K562 (cell line): ENCODE data around the gene MBNL2. TPM values are rescaled to one million over a fixed set of nuclear protein-coding genes. Genes with fewer than 3 reads are reported as not detected.

Experiments
- ATAC-seq: fragments of 200-7000 bp; cut with Tn5 transposase; 3 replicates; pipeline ENCODE4 v1.9.1; 2020; ENCODE audit warnings: moderate library complexity
- BruUV-seq: library from RNA; stranded (reverse); fragments of 400-500 nt; replicated peaks from 2 replicates; lab custom pipeline; 2021; lab: Mats Ljungman, UMichigan
- CTCF ChIA-PET: fragments of 300-600 bp; formaldehyde crosslinking; extraction: SDS; loops from one replicate; lab custom pipeline; 2021; ENCODE audit warnings: low intra/inter-chr PET ratio; lab: Yijun Ruan, JAX
- POLR2A ChIA-PET: fragments of 300-600, 350-650 bp; sonication (Branson Sonifier 250); formaldehyde crosslinking; extraction: SDS; loops from one replicate; lab custom pipeline; 2021; ENCODE audit warnings: antibody characterized with exemption, inconsistent platforms; lab: Yijun Ruan, JAX
- DNase-seq, 4 experiments: peaks; one replicate each; pipeline versions ENCODE4 v3.0.0 to v3.0.0-alpha.2; 2011 to 2018; ENCODE audit warnings: low spot score in 3 of 4, mixed read lengths in 3 of 4; ENCODE audit errors: extremely low read depth in 1 of 4
- FAIRE-seq: peaks from 2 replicates; lab custom pipeline; 2011; peaks lifted over from hg19 to GRCh38; lab: Jason Lieb, UNC
- H2AFZ ChIP-seq: 2 replicates; pipeline ENCODE4 v1.6.0; 2011; ENCODE audit warnings: low read depth, low read length, control low read depth, inconsistent platforms
- H3K27ac ChIP-seq: fragments of 200-600 bp; 3 replicates; pipeline ENCODE4 v1.8.0; 2011; ENCODE audit warnings: low read depth, mild to moderate bottlenecking, control low read depth, inconsistent platforms, low read length, moderate library complexity, mixed read lengths; ENCODE audit errors: extremely low read depth
- H3K27me3 ChIP-seq, 2 experiments: fragments of 300-600 bp in 1 of 2; 2 replicates in 1 of 2; 3 replicates in 1 of 2; pipeline versions ENCODE4 v1.6.0 to v1.8.0; 2011; ENCODE audit warnings: inconsistent platforms in 2 of 2, low read length in 2 of 2, mild to moderate bottlenecking in 1 of 2, mixed read lengths in 1 of 2, moderate library complexity in 1 of 2; ENCODE audit not compliant: control insufficient read depth in 2 of 2, insufficient read depth in 2 of 2
- H3K36me3 ChIP-seq: fragments of 300-600 bp; 3 replicates; pipeline ENCODE4 v1.8.0; 2011; ENCODE audit warnings: mild to moderate bottlenecking, low read length, inconsistent platforms; ENCODE audit not compliant: control insufficient read depth, insufficient read depth
- H3K4me1 ChIP-seq, 2 experiments: fragments of 200-600 bp in 1 of 2; replicated peaks in 1 of 2; 2 replicates in 1 of 2; 3 replicates in 1 of 2; pipeline versions ENCODE4 v1.5.1 to v1.8.0; 2011; ENCODE audit warnings: inconsistent platforms in 2 of 2, low read length in 2 of 2, mild to moderate bottlenecking in 1 of 2, mixed read lengths in 1 of 2, moderate library complexity in 1 of 2; ENCODE audit not compliant: control insufficient read depth in 2 of 2, insufficient read depth in 2 of 2
- H3K4me2 ChIP-seq: 2 replicates; pipeline ENCODE4 v1.6.1; 2011; ENCODE audit warnings: low read length, control low read depth, inconsistent platforms, mixed read lengths; ENCODE audit not compliant: insufficient read depth
- H3K4me3 ChIP-seq: fragments of 200-600 bp; sonication (generic), shearing (Covaris generic); 2 replicates; pipeline ENCODE4 v1.5.1; 2016; ENCODE audit warnings: control low read depth, inconsistent platforms
- H3K79me2 ChIP-seq: fragments of 200-600 bp; 3 replicates; pipeline ENCODE4 v1.8.0; 2011; ENCODE audit warnings: low read length, inconsistent platforms; ENCODE audit not compliant: control insufficient read depth, insufficient read depth
- H3K9ac ChIP-seq, 2 experiments: 2 replicates each; pipeline versions ENCODE4 v1.6.0 to v1.6.1; 2011; ENCODE audit warnings: low read depth in 2 of 2, low read length in 2 of 2, control low read depth in 1 of 2, inconsistent platforms in 1 of 2, mild to moderate bottlenecking in 1 of 2, mixed read lengths in 1 of 2; ENCODE audit not compliant: insufficient read depth in 1 of 2
- H3K9me1 ChIP-seq: one replicate; pipeline ENCODE4 v1.6.0; 2011; ENCODE audit warnings: inconsistent platforms, mild to moderate bottlenecking, low read length, moderate library complexity; ENCODE audit not compliant: control insufficient read depth, insufficient read depth
- H3K9me3 ChIP-seq: replicated peaks from 2 replicates; pipeline ENCODE4 v1.5.1; 2011; ENCODE audit warnings: low read depth, low read length, inconsistent platforms; ENCODE audit not compliant: control insufficient read depth, insufficient read depth
- H4K20me1 ChIP-seq: replicated peaks from 2 replicates; pipeline ENCODE4 v1.6.1; 2011; ENCODE audit warnings: low read length, inconsistent platforms, mixed read lengths; ENCODE audit not compliant: control insufficient read depth, insufficient read depth
- ARID4B ChIP-seq: sonication (generic); formaldehyde crosslinking; IDR thresholded peaks from 2 replicates; pipeline ENCODE4 v1.8.0; 2022; ENCODE audit warnings: mild to moderate bottlenecking, missing genetic modification reagents
- BACH1 ChIP-seq: fragments of 200-800 bp; sonication (Bioruptor generic); IDR thresholded peaks from 2 replicates; pipeline ENCODE4 v1.6.1; 2016; ENCODE audit warnings: missing genetic modification characterization, missing compliant biosample characterization
- DMBX1 ChIP-seq: fragments of 250-450 bp; sonication (Bioruptor Pico); IDR thresholded peaks from 2 replicates; pipeline ENCODE4 v1.8.0; 2022; ENCODE audit warnings: inconsistent platforms, mild to moderate bottlenecking, moderate library complexity, borderline replicate concordance
- EGR1 ChIP-seq: fragments of 450-650 bp; conservative IDR thresholded peaks from 2 replicates; pipeline ENCODE4 v1.6.1; 2017; ENCODE audit warnings: mild to moderate bottlenecking
- ELF2 ChIP-seq: fragments of 250-450 bp; sonication (Bioruptor Pico); IDR thresholded peaks from 2 replicates; pipeline ENCODE4 v1.5.0; 2021; ENCODE audit warnings: mild to moderate bottlenecking
- HOXB6 ChIP-seq: fragments of 250-450 bp; sonication (Bioruptor Pico); IDR thresholded peaks from 2 replicates; pipeline ENCODE4 v1.5.1; 2022; ENCODE audit warnings: mild to moderate bottlenecking, borderline replicate concordance
- MYNN ChIP-seq, 2 experiments: sonication (generic); formaldehyde crosslinking in 1 of 2; IDR thresholded peaks; 2 replicates each; pipeline versions ENCODE4 v1.5.0 to v1.6.1; 2016 to 2020; ENCODE audit warnings: antibody characterized with exemption in 1 of 2, missing genetic modification reagents in 1 of 2
- SIRT6 ChIP-seq: IDR thresholded peaks from one replicate; pipeline ENCODE4 v1.6.1; 2012; ENCODE audit warnings: low read depth, mild to moderate bottlenecking, control low read depth, inconsistent platforms, low read length, moderate library complexity
- SOX6 ChIP-seq: fragments of 450-650 bp; IDR thresholded peaks from 2 replicates; pipeline ENCODE4 v1.6.1; 2014; ENCODE audit warnings: mild to moderate bottlenecking
- ZBTB2 ChIP-seq: fragments of 450-650 bp; IDR thresholded peaks from 2 replicates; pipeline ENCODE4 v1.6.1; 2016; ENCODE audit warnings: antibody characterized with exemption
- ZEB2 ChIP-seq: fragments of 450-650 bp; IDR thresholded peaks from 2 replicates; pipeline ENCODE4 v1.6.1; 2016
- ZKSCAN1 ChIP-seq: fragments of 150-350 bp; IDR thresholded peaks from 2 replicates; pipeline ENCODE4 v1.6.1; 2016; ENCODE audit warnings: low read depth, low read length
- ZNF121 ChIP-seq: sonication (generic); formaldehyde crosslinking; conservative IDR thresholded peaks from 2 replicates; pipeline ENCODE4 v1.8.0; 2022; ENCODE audit warnings: missing genetic modification reagents
- ZNF224 ChIP-seq: sonication (generic); formaldehyde crosslinking; IDR thresholded peaks from 2 replicates; pipeline ENCODE4 v1.8.0; 2022; ENCODE audit warnings: mild to moderate bottlenecking, missing genetic modification reagents
- ZNF24 ChIP-seq: fragments of 450-650 bp; IDR thresholded peaks from 2 replicates; pipeline ENCODE4 v1.6.1; 2016
- ZNF395 ChIP-seq: fragments of 200-800 bp; sonication (Bioruptor generic); IDR thresholded peaks from 2 replicates; pipeline ENCODE4 v1.6.1; 2017; ENCODE audit warnings: missing genetic modification characterization, missing compliant biosample characterization
- ZNF551 ChIP-seq: fragments of 250-450 bp; sonication (Bioruptor Pico); IDR thresholded peaks from 2 replicates; pipeline ENCODE4 v1.5.0; 2021; ENCODE audit warnings: mild to moderate bottlenecking, moderate library complexity
- WGBS: fragments of 100-300 bp; shearing (Covaris generic); methylation state at CpG from one replicate; pipeline ENCODE4 v1.1.6; 2016; ENCODE audit warnings: low coverage, mixed read lengths; ENCODE audit not compliant: insufficient coverage; ENCODE audit errors: missing lambda C conversion rate; 5-methylcytosine and 5-hydroxymethylcytosine counted together
- in situ Hi-C: fragments of 300-500 bp; cut with MboI; formaldehyde crosslinking; loops from 4 replicates; pipeline ENCODE4 v1.15.0; 2018; ENCODE audit warnings: inconsistent platforms, mixed read lengths
- intact Hi-C: fragments of 100-400 bp; cut with micrococcal nuclease; formaldehyde crosslinking; loops from 2 replicates; pipeline ENCODE4 v1.14.2; 2022
- polyA plus RNA-seq, 8 experiments: library from polyadenylated mRNA; depleted of rRNA in 4 of 8; stranded (reverse) in 5 of 8; unstranded in 3 of 8; fragments of >200 nt; fragmentation: Nextera tagmentation in 2 of 8; fragmentation: Illumina TruSeq in 1 of 8; extraction: Ambion mirVana in 2 of 8; extraction: Trizol in 1 of 8; gene quantifications; 2 replicates each; pipeline versions ENCODE4 v1.2.1 to v1.2.3, GENCODE V29; 2011 to 2014; ENCODE audit warnings: inconsistent platforms in 1 of 8, missing spikeins in 1 of 8
- total RNA-seq, 7 experiments: library from RNA; depleted of rRNA in 6 of 7; stranded (reverse); fragments of >200 nt in 6 of 7; fragmentation: Illumina TruSeq in 2 of 7; extraction: Trizol in 2 of 7; gene quantifications; 2 replicates each; pipeline versions ENCODE4 v1.2.1 to v1.2.3, GENCODE V29; 2011 to 2021; ENCODE audit warnings: low replicate concordance in 1 of 7

Gene MBNL2
- total and polyA plus RNA-seq, 9 of the 15 experiments (the other 6 are each of a cell fraction or from before 2014, with no cell fraction given): 7.0 to 24.8 (median 13.8) TPM

DNA sequence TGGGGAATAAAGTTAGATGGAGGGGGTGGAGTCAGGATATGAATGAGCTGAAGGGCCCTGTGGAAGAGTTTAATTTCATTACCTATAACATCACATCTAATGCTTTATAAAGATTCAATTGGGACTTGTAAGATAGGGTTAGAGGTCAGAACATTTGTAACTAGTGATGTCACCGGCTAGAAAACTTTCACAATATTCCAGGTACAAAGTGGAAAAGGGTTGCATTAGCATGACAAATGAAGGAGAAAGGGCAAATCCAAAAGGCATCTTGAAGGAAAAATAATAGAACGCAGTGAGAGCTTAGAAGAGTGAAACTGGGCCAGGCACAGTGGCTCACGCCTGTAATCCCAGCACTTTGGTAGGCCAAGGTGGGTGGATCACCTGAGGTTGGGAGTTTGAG lies 7.6 kb downstream of the MBNL2 start:
- Histone ChIP-seq H3K9me3 (no peaks in the 10 kb centered on the region), H3K36me3 (peaks cover 15% of the 10 kb centered on the region; the same call in 2 of the 3 replicates), H3K27ac (no peak overlapping the region), H3K27me3 (no peaks in the 10 kb centered on the region), H3K79me2 (peaks cover 97% of the 10 kb centered on the region), H3K4me1 (peaks cover 0 to 45% of the 10 kb centered on the region in 2 experiments; a peak in 4 of 5 replicates), H3K9me1 (no peaks in the 10 kb centered on the region), H4K20me1 (peaks cover 44% of the 10 kb centered on the region), H3K4me3 (no peak overlapping the region), H2AFZ (no peak overlapping the region), H3K9ac (no peak overlapping the region), H3K4me2 (no peak overlapping the region)
- POLR2A ChIA-PET: interaction anchor here (1.2 to 1.7 kb wide), 2 partner anchors 8 to 30 kb away, joined by 4 to 5 read pairs; partner anchors contain the start of gene MBNL2
- CTCF ChIA-PET: interaction anchor here (0.5 kb wide), 1 partner anchor 1948 kb away, joined by 4 read pairs; no protein-coding TSS in a partner anchor
- intact Hi-C loops: loop anchor here (5.0 to 10.0 kb wide), 2 partner anchors 113 to 205 kb away; partner anchors contain the start of gene RAP2A
- TF ChIP-seq MYNN (IDR thresholded peaks at IDR 0.05) (no peak), MYNN (CRISPR knock-in tag; IDR thresholded peaks at IDR 0.05) (no peak), ZKSCAN1 (no peak), ZBTB2 (no peak), DMBX1 (CRISPR knock-in tag) (no peak), EGR1 (no peak), ZEB2 (no peak), HOXB6 (CRISPR knock-in tag) (no peak), ZNF24 (no peak), SIRT6 (no peak), ZNF121 (CRISPR knock-in tag) (no peak), ZNF551 (no peak), ZNF395 (CRISPR knock-in tag) (no peak), ARID4B (no peak), ZNF224 (no peak), ELF2 (CRISPR knock-in tag) (no peak), BACH1 (tag) (no peak), SOX6 (no peak)
- no TSS peak for BruUV-seq
- 95% methylated on average over 3 of the region's 3 CpGs for WGBS
- DNase-seq (no peak), ATAC-seq (no peak), FAIRE-seq (no peak)
- in situ Hi-C loops: no loop called here
